HepG2 (cell line): ENCODE results near the gene AMY1C.
"Not testable (repeated sequence)": the region's sequence is repeated elsewhere in the genome, so short reads cannot be mapped to it uniquely, and the experiment has no call there.

Experiments used
- EZH2 ChIP-seq: conservative IDR thresholded peaks from 2 replicates; pipeline ENCODE4 v1.6.1; 2012; ENCODE audit warnings: mild to moderate bottlenecking, low read depth, low read length, moderate library complexity
- GABPA ChIP-seq, 2 experiments: IDR thresholded peaks; 2 replicates each; pipeline ENCODE4 v1.6.1; 2011 to 2016; ENCODE audit warnings: low read depth in 2 of 2, low read length in 1 of 2, missing biosample characterization in 1 of 2, missing genetic modification characterization in 1 of 2
- HCFC1 ChIP-seq: fragments of 150-350 bp; IDR thresholded peaks from 2 replicates; pipeline ENCODE4 v1.6.1; 2014; ENCODE audit warnings: low read depth, low read length
- SIN3A ChIP-seq: IDR thresholded peaks from 2 replicates; pipeline ENCODE4 v1.6.1; 2011; ENCODE audit warnings: low read depth, mild to moderate bottlenecking, control low read depth, low read length, borderline replicate concordance
- TBP ChIP-seq: sonication (generic); formaldehyde crosslinking; IDR thresholded peaks from 2 replicates; pipeline ENCODE4 v1.5.0; 2020; ENCODE audit warnings: missing genetic modification reagents
- ZNF343 ChIP-seq: sonication (generic); formaldehyde crosslinking; IDR thresholded peaks from 2 replicates; pipeline ENCODE4 v1.4.0; 2020; ENCODE audit warnings: mild to moderate bottlenecking, missing genetic modification reagents
- ZNF790 ChIP-seq: sonication (generic); formaldehyde crosslinking; IDR thresholded peaks from 2 replicates; pipeline ENCODE4 v1.8.0; 2022; ENCODE audit warnings: missing genetic modification reagents, mild to moderate bottlenecking, borderline replicate concordance
- TF ChIP-seq, protein P1 (sequence below): sonication (generic); formaldehyde crosslinking; IDR thresholded peaks from 2 replicates; pipeline ENCODE4 v1.5.0; 2020; ENCODE audit warnings: mild to moderate bottlenecking, missing genetic modification reagents, moderate library complexity

DNA sequence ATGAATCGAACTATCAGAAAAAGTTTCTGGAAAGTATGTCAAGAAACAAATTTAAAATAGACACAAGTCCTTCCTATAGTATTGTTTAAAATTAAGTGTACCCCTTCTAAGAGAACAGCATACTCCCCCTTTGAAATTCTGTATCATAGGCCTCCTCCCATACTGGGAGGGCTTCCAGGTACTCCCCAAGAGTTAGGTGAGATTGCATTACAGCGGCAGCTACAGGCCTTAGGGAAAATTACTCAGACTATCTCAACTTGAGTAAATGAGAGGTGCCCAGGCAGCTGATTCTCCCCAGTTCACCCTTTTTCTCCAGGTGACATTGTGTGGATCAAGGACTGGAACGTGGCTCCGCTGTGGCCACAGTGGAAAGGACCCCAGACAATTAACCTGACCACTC lies 48.4 kb upstream of the AMY1C start:
- not testable (repeated sequence) for TF ChIP-seq ZNF343 (CRISPR knock-in tag); HCFC1; TBP (CRISPR knock-in tag); GABPA (IDR thresholded peaks at IDR 0.05; ENCODE audit: low read depth, low read length); GABPA (CRISPR knock-in tag; IDR thresholded peaks at IDR 0.05; ENCODE audit: low read depth); ZNF790 (CRISPR knock-in tag); SIN3A; EZH2
- TF ChIP-seq, protein P1, sequence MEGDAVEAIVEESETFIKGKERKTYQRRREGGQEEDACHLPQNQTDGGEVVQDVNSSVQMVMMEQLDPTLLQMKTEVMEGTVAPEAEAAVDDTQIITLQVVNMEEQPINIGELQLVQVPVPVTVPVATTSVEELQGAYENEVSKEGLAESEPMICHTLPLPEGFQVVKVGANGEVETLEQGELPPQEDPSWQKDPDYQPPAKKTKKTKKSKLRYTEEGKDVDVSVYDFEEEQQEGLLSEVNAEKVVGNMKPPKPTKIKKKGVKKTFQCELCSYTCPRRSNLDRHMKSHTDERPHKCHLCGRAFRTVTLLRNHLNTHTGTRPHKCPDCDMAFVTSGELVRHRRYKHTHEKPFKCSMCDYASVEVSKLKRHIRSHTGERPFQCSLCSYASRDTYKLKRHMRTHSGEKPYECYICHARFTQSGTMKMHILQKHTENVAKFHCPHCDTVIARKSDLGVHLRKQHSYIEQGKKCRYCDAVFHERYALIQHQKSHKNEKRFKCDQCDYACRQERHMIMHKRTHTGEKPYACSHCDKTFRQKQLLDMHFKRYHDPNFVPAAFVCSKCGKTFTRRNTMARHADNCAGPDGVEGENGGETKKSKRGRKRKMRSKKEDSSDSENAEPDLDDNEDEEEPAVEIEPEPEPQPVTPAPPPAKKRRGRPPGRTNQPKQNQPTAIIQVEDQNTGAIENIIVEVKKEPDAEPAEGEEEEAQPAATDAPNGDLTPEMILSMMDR (CRISPR knock-in tag), result not testable (repeated sequence)
